ENCODE results near the gene ADAMTSL5. TPM values are rescaled to one million over a fixed set of nuclear protein-coding genes. Genes with fewer than 3 reads are reported as not detected.
"Not testable (repeated sequence)": the region's sequence is repeated elsewhere in the genome, so short reads cannot be mapped to it uniquely, and the experiment has no call there.

Gene ADAMTSL5
- total RNA-seq, 2 donors from 2014 or later = 4.1 to 4.8 TPM

DNA sequence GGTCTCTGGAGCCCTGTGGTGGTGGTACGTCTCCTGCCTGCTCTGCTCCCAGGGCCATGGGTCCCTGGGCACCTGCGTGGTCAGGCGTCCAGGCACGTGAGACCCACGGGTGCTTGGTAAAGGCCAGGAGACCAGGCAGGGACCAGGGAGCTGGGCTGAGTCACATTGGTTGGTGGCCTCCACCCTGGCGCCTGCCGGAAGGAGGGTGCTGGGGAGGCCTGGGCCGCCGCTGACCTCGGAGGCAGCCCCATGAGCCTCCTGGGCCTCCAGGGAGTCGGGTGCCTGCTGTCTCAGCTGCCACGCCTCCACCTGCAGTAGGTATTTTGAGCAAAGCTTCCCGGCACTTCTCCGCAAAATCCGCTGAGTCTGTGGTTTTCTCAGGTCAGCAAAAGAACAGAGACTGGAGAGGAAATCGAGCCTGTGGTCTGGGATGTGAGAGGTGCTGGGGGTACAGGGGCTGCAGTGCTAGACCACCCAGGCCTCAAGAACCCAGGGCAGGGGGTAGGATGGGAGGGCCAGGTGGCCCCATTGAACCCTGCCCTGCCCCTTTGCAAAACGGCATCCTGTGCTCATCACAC is 7.5 kb upstream of the ADAMTSL5 start:
- no peak for DNase-seq
- Histone ChIP-seq H3K9me3 (ENCODE audit: control insufficient read depth, low read length) (no peaks in the 10 kb centered on the region), H3K9ac (ENCODE audit: extremely low read depth, low read length, poor library complexity, severe bottlenecking) (no peak overlapping the region), H3K4me1 (ENCODE audit: control insufficient read depth, insufficient read depth, low read length) (no peaks in the 10 kb centered on the region), H3K4me3 (ENCODE audit: low read length) (no peak overlapping the region), H3K36me3 (ENCODE audit: control insufficient read depth, insufficient read depth, low read length) (no peaks in the 10 kb centered on the region), H3K27ac (ENCODE audit: low read depth, low read length) (no peak overlapping the region), H3K27me3 (ENCODE audit: control insufficient read depth, insufficient read depth, low read length, poor library complexity, severe bottlenecking) (peaks cover 42% of the 10 kb centered on the region)
- peaks cover 3% of the 10 kb centered on the region for H3K9me3 Mint-ChIP-seq
- H3K27me3 Mint-ChIP-seq (ENCODE audit: insufficient read depth) = peaks cover 72% of the 10 kb centered on the region
- no peak overlapping the region for H3K4me3 Mint-ChIP-seq
- peaks cover 3% of the 10 kb centered on the region for H3K4me1 Mint-ChIP-seq
- 84 to 88% methylated on average over 10 to 17 of the region's 17 CpGs for WGBS, 2 experiments (ENCODE audit: insufficient coverage in 1 of 2, insufficient read length in 1 of 2)
- H3K36me3 Mint-ChIP-seq (ENCODE audit: low read depth) = no peaks in the 10 kb centered on the region
- TF ChIP-seq, protein P1, sequence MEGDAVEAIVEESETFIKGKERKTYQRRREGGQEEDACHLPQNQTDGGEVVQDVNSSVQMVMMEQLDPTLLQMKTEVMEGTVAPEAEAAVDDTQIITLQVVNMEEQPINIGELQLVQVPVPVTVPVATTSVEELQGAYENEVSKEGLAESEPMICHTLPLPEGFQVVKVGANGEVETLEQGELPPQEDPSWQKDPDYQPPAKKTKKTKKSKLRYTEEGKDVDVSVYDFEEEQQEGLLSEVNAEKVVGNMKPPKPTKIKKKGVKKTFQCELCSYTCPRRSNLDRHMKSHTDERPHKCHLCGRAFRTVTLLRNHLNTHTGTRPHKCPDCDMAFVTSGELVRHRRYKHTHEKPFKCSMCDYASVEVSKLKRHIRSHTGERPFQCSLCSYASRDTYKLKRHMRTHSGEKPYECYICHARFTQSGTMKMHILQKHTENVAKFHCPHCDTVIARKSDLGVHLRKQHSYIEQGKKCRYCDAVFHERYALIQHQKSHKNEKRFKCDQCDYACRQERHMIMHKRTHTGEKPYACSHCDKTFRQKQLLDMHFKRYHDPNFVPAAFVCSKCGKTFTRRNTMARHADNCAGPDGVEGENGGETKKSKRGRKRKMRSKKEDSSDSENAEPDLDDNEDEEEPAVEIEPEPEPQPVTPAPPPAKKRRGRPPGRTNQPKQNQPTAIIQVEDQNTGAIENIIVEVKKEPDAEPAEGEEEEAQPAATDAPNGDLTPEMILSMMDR (conservative IDR thresholded peaks at IDR 0.05) = no peak
- no peak overlapping the region for H3K27ac Mint-ChIP-seq

DNA sequence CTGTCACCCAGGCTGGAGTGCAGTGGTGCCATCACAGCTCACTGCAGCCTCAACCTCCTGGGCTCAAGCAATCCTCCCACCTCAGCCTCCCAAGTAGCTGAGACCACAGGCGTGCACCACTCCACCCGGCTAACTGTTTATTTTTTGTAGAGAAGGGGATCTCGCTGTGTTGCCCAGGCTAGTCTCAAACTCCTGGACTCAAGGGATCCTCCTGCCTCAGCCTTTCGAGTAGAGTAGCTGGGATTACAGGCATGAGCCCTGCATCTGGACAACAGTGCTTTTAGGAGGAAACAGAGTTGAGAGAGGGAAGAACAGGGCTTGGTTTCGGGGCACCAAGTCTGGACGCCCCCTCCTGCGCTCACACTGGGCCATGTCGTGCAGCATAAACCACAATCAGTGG is 7.0 kb upstream of the ADAMTSL5 start:
- H3K4me1 Mint-ChIP-seq; H3K9ac ChIP-seq (ENCODE audit: extremely low read depth, low read length, poor library complexity, severe bottlenecking); H3K36me3 Mint-ChIP-seq (ENCODE audit: low read depth); H3K27ac ChIP-seq (ENCODE audit: low read depth, low read length); H3K4me3 ChIP-seq (ENCODE audit: low read length); H3K9me3 Mint-ChIP-seq; DNase-seq; H3K27ac Mint-ChIP-seq; H3K4me3 Mint-ChIP-seq; H3K4me1 ChIP-seq (ENCODE audit: control insufficient read depth, insufficient read depth, low read length); H3K9me3 ChIP-seq (ENCODE audit: control insufficient read depth, low read length); H3K36me3 ChIP-seq (ENCODE audit: control insufficient read depth, insufficient read depth, low read length): not testable (repeated sequence)
- H3K27me3 Mint-ChIP-seq (ENCODE audit: insufficient read depth) = peaks cover 70% of the 10 kb centered on the region
- H3K27me3 ChIP-seq (ENCODE audit: control insufficient read depth, insufficient read depth, low read length, poor library complexity, severe bottlenecking) = peaks cover 42% of the 10 kb centered on the region
- 84 to 98% methylated on average over 7 to 8 of the region's 8 CpGs for WGBS, 2 experiments (ENCODE audit: insufficient coverage in 1 of 2, insufficient read length in 1 of 2)

DNA sequence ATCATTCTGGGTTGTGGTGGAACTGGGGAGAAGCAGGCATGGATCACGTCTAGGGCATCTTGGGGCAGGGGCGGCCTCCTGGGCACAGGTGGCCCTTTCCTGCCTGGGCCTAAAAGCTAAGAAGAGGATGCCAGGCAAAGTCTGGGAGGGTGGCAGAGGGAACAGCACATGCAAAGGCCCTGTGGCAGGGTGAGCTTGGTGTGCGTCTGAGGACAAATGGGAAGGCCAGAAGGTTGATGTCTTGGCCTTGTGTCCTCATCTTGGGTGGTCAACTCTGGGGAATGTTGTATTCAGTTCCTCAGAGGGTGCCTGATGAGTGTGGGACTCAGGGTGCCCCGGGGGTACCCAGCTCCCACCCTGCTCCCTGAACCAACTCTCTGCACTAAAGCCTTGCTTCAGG is 5.7 kb upstream of the ADAMTSL5 start:
- H3K4me1 Mint-ChIP-seq = no peaks in the 10 kb centered on the region
- no peak overlapping the region for H3K9ac ChIP-seq (ENCODE audit: extremely low read depth, low read length, poor library complexity, severe bottlenecking)
- peaks cover 43% of the 10 kb centered on the region for H3K27me3 ChIP-seq (ENCODE audit: control insufficient read depth, insufficient read depth, low read length, poor library complexity, severe bottlenecking)

More for the DNA sequence above, 5.7 kb upstream of the ADAMTSL5 start:
- H3K36me3 ChIP-seq (ENCODE audit: control insufficient read depth, insufficient read depth, low read length) = no peaks in the 10 kb centered on the region
- H3K36me3 Mint-ChIP-seq (ENCODE audit: low read depth) = no peaks in the 10 kb centered on the region
- no peak overlapping the region for H3K27ac Mint-ChIP-seq
- peaks cover 3% of the 10 kb centered on the region for H3K9me3 Mint-ChIP-seq
- H3K4me3 ChIP-seq (ENCODE audit: low read length) = no peak overlapping the region
- H3K4me1 ChIP-seq (ENCODE audit: control insufficient read depth, insufficient read depth, low read length) = no peaks in the 10 kb centered on the region
- H3K27me3 Mint-ChIP-seq (ENCODE audit: insufficient read depth) = peaks cover 70% of the 10 kb centered on the region
- no peak overlapping the region for H3K4me3 Mint-ChIP-seq
- no peaks in the 10 kb centered on the region for H3K9me3 ChIP-seq (ENCODE audit: control insufficient read depth, low read length)
- H3K27ac ChIP-seq (ENCODE audit: low read depth, low read length) = no peak overlapping the region
- 83 to 86% methylated on average over 3 to 4 of the region's 4 CpGs for WGBS, 2 experiments (ENCODE audit: insufficient coverage in 1 of 2, insufficient read length in 1 of 2)
- DNase-seq = no peak
- TF ChIP-seq, protein P1 (conservative IDR thresholded peaks at IDR 0.05) = no peak
